Activated T-cell treated with anti-CD3 and anti-CD28 coated beads, Interleukin-2, amount 50 U/mL, for 72 hours (primary cell): ENCODE data around the gene CDK12. TPM values are rescaled to one million over a fixed set of nuclear protein-coding genes. Genes with fewer than 3 reads are reported as not detected.
"Not testable (repeated sequence)": the region's sequence is repeated elsewhere in the genome, so short reads cannot be mapped to it uniquely, and the experiment has no call there.

Source experiments
- ATAC-seq, 2 donors: fragments of 150-1000 bp; cut with Tn5 transposase; replicated peaks in 1 of 2; 2 replicates each; pipeline ENCODE4 v1.10.0; 2021; ENCODE audit warnings: moderate library complexity in 2 of 2, mild to moderate bottlenecking in 1 of 2
- DNase-seq, 2 donors: peaks; one replicate each; pipeline ENCODE4 v3.0.0; 2021 to 2022; ENCODE audit warnings: mixed read lengths in 1 of 2
- H3K27ac Mint-ChIP-seq: one replicate; pipeline ENCODE4 v1.8.0; 2022; ENCODE audit warnings: mild to moderate bottlenecking, moderate library complexity, mixed read lengths
- H3K27me3 Mint-ChIP-seq: one replicate; pipeline ENCODE4 v1.8.0; 2022; ENCODE audit warnings: low read depth, mixed read lengths
- H3K36me3 Mint-ChIP-seq, 2 donors: one replicate each; pipeline ENCODE4 v1.8.0; 2022; ENCODE audit warnings: mixed read lengths in 2 of 2, mild to moderate bottlenecking in 1 of 2; ENCODE audit not compliant: insufficient read depth in 2 of 2
- H3K4me1 Mint-ChIP-seq: one replicate; pipeline ENCODE4 v1.8.0; 2022; ENCODE audit warnings: low read depth, mixed read lengths
- H3K4me3 Mint-ChIP-seq, 2 donors: one replicate each; pipeline ENCODE4 v1.8.0; 2022; ENCODE audit warnings: mild to moderate bottlenecking in 2 of 2, mixed read lengths in 2 of 2, moderate library complexity in 2 of 2
- H3K9me3 Mint-ChIP-seq, 2 donors: one replicate each; pipeline ENCODE4 v1.8.0; 2022; ENCODE audit warnings: mixed read lengths in 2 of 2
- total RNA-seq, 2 donors: library from RNA; stranded (reverse); gene quantifications; one replicate each; pipeline ENCODE4 v1.2.3, GENCODE V29; 2022

Gene CDK12
- total RNA-seq, 2 donors from 2014 or later = 69.4 to 75.9 TPM

- Mint-ChIP-seq H3K4me3 (no peak overlapping the region), H3K36me3 (peaks cover 3 to 5% of the 10 kb centered on the region in 2 donors), H3K27me3 (no peaks in the 10 kb centered on the region), H3K4me1 (peaks cover 10% of the 10 kb centered on the region), H3K27ac (no peak overlapping the region), H3K9me3 (no peaks in the 10 kb centered on the region)
- no peak for ATAC-seq
- no peak for DNase-seq
Observed at GRCh38 chr17:39543176-39543575, 81.9 kb downstream of the CDK12 start.

GRCh38 chr17:39543664-39544063, 82.4 kb downstream of the CDK12 start:
- H3K27me3 Mint-ChIP-seq = no peaks in the 10 kb centered on the region
- H3K9me3 Mint-ChIP-seq = no peaks in the 10 kb centered on the region
- DNase-seq (no peak), ATAC-seq (no peak)
- H3K4me3 Mint-ChIP-seq = no peak overlapping the region
- peaks cover 3 to 5% of the 10 kb centered on the region in 2 donors for H3K36me3 Mint-ChIP-seq
- H3K27ac Mint-ChIP-seq = no peak overlapping the region
- H3K4me1 Mint-ChIP-seq = peaks cover 5% of the 10 kb centered on the region

- H3K4me1 Mint-ChIP-seq, DNase-seq, H3K36me3 Mint-ChIP-seq, H3K27ac Mint-ChIP-seq, H3K9me3 Mint-ChIP-seq, H3K4me3 Mint-ChIP-seq, ATAC-seq, H3K27me3 Mint-ChIP-seq: not testable (repeated sequence)
Observed at GRCh38 chr17:39544361-39544760, 83.1 kb downstream of the CDK12 start.

GRCh38 chr17:39547713-39548478, 86.6 kb downstream of the CDK12 start:
- Mint-ChIP-seq H3K27ac (no peak overlapping the region), H3K36me3 (peaks cover 3 to 8% of the 10 kb centered on the region in 2 donors), H3K27me3 (no peaks in the 10 kb centered on the region), H3K9me3 (no peaks in the 10 kb centered on the region), H3K4me1 (no peaks in the 10 kb centered on the region), H3K4me3 (no peak overlapping the region)
- ATAC-seq = peak; percentile 75 to 81
- DNase-seq = peak; percentile 71 to 78

- no peak for DNase-seq
- Mint-ChIP-seq H3K27ac (no peak overlapping the region), H3K9me3 (no peaks in the 10 kb centered on the region), H3K27me3 (no peaks in the 10 kb centered on the region), H3K36me3 (peaks cover 3 to 8% of the 10 kb centered on the region in 2 donors), H3K4me3 (no peak overlapping the region), H3K4me1 (no peaks in the 10 kb centered on the region)
- no peak for ATAC-seq
Observed at GRCh38 chr17:39548494-39549225, 87.4 kb downstream of the CDK12 start.

- Mint-ChIP-seq H3K4me3 (no peak overlapping the region), H3K27me3 (no peaks in the 10 kb centered on the region), H3K9me3 (no peaks in the 10 kb centered on the region), H3K4me1 (no peaks in the 10 kb centered on the region), H3K36me3 (peaks cover 2 to 7% of the 10 kb centered on the region in 2 donors), H3K27ac (no peak overlapping the region)
- ATAC-seq (no peak), DNase-seq (no peak)
Observed at GRCh38 chr17:39549747-39550573, 88.7 kb downstream of the CDK12 start.

- DNase-seq = no peak
- no peak for ATAC-seq
- H3K9me3 Mint-ChIP-seq = no peaks in the 10 kb centered on the region
- H3K4me3 Mint-ChIP-seq = no peak overlapping the region
- H3K36me3 Mint-ChIP-seq = peaks cover 0 to 3% of the 10 kb centered on the region in 2 donors
- no peaks in the 10 kb centered on the region for H3K27me3 Mint-ChIP-seq
- H3K27ac Mint-ChIP-seq = no peak overlapping the region
- no peaks in the 10 kb centered on the region for H3K4me1 Mint-ChIP-seq
Observed at GRCh38 chr17:39551879-39552278, 90.6 kb downstream of the CDK12 start.

- Mint-ChIP-seq H3K4me3 (no peak overlapping the region), H3K36me3 (peaks cover 0 to 3% of the 10 kb centered on the region in 2 donors), H3K27ac (no peak overlapping the region), H3K27me3 (no peaks in the 10 kb centered on the region), H3K4me1 (no peaks in the 10 kb centered on the region), H3K9me3 (no peaks in the 10 kb centered on the region)
- no peak for ATAC-seq
- no peak for DNase-seq
Observed at GRCh38 chr17:39553341-39553945, 92.2 kb downstream of the CDK12 start.

GRCh38 chr17:39555368-39555767, 94.1 kb downstream of the CDK12 start:
- Mint-ChIP-seq H3K9me3 (no peaks in the 10 kb centered on the region), H3K36me3 (peaks cover 0 to 3% of the 10 kb centered on the region in 2 donors), H3K27ac (no peak overlapping the region), H3K27me3 (no peaks in the 10 kb centered on the region), H3K4me3 (no peak overlapping the region), H3K4me1 (no peaks in the 10 kb centered on the region)
- ATAC-seq (no peak), DNase-seq (no peak)

- Mint-ChIP-seq H3K9me3 (no peaks in the 10 kb centered on the region), H3K27ac (no peak overlapping the region), H3K36me3 (peaks cover 0 to 4% of the 10 kb centered on the region in 2 donors), H3K4me3 (no peak overlapping the region), H3K4me1 (no peaks in the 10 kb centered on the region), H3K27me3 (no peaks in the 10 kb centered on the region)
- DNase-seq = no peak
- ATAC-seq = no peak
Observed at GRCh38 chr17:39556423-39556822, 95.1 kb downstream of the CDK12 start.

- DNase-seq (no peak), ATAC-seq (no peak)
- H3K36me3 Mint-ChIP-seq = peaks cover 2 to 3% of the 10 kb centered on the region in 2 donors
- no peaks in the 10 kb centered on the region for H3K9me3 Mint-ChIP-seq
- no peaks in the 10 kb centered on the region for H3K27me3 Mint-ChIP-seq
- H3K4me1 Mint-ChIP-seq = no peaks in the 10 kb centered on the region
- no peak overlapping the region for H3K4me3 Mint-ChIP-seq
- H3K27ac Mint-ChIP-seq = no peak overlapping the region
Observed at GRCh38 chr17:39562395-39562794, 101.1 kb downstream of the CDK12 start.

- Mint-ChIP-seq H3K27ac (no peak overlapping the region), H3K4me3 (no peak overlapping the region), H3K27me3 (no peaks in the 10 kb centered on the region), H3K4me1 (no peaks in the 10 kb centered on the region), H3K9me3 (no peaks in the 10 kb centered on the region), H3K36me3 (peaks cover 2 to 3% of the 10 kb centered on the region in 2 donors)
- ATAC-seq = no peak
- no peak for DNase-seq
Observed at GRCh38 chr17:39562976-39563375, 101.7 kb downstream of the CDK12 start.
